Astrocyte of the hippocampus (primary cell): Measurements from ENCODE around the gene PGD.
"Not testable (repeated sequence)": the region's sequence is repeated elsewhere in the genome, so short reads cannot be mapped to it uniquely, and the experiment has no call there.

Source experiments
- DNase-seq: peaks from one replicate; pipeline ENCODE4 v3.0.0; 2011; ENCODE audit warnings: low read depth, low spot score

PGD gene

DNA sequence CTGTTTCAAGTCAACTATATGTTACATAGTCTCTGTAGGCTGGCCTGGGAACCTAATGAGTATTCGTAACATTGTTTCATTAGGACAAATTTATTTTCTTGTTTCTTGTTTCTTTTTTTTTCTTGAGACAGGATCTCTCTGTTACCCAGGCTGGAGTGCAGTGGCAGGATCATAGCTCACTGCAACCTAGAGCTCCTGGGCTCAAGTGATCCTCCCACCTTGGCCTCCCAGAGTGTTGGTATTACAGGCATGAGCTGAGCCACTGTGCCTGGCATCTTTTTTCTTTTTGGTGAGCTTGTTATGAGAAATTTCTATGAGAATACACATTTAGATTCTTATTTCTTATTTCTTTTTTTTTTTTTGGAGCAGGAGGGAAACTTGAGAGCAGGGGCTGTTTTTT is 38.2 kb downstream of the PGD start:
- no peak for DNase-seq

DNA sequence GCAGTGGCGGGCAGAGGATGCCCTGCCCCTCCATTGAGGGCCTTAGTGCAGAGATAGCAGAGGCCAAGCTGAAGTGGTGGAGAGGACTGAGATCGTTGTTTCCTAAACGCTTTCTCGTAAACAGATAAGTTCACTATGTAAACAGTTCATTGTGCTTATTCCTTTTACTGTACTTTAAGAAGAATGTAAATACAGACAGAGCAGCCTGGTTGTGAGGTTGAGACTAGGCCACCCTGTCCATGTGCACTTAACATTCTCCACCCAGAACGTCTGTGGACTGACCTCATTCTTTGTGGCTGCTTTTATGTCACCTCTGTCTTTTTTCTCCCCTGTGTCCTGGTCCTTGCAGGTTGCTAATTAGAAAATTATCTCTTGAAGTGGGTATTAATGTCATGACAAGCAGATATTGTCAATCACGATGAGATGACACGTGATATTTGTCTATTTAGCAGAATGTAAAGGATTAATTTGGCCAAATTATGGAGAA is 39.9 kb downstream of the PGD start:
- no peak for DNase-seq

DNA sequence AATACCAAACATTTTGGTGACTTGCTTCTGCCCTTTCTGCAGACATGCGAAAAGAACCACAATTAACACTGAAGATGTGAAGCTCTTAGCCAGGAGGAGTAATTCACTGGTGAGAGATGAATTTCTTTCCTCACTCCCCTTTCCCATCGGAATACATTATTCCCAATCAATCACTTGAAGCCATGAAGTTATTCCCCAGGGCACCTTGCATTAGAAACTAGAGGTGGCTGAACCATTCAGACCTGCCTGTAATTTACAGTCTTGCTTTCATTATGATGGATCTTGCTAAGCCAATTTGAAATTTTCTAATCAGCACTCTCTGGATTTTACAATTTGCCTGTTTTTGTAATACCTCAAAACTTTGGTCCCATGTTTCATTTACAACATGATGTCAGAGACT is 41.4 kb downstream of the PGD start:
- no peak for DNase-seq

DNA sequence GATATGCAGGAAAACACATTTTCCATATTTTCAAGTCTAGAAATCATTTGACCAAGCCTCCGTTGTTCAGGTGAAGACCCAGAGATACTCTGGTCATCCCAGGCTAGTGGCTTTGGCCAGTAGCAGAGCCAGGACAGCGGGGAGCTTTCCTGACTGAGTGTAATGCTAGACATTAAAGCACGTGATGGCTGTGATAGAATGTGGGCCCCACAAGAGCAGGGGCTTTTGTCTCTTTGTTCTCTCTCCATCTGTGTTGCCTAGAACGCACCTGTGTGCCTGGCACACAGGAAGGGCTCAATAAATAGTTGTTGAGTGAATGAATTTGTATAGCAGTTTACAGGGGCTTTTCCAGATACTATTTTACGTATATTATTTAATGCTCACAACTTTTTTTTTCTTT is 41.9 kb downstream of the PGD start:
- no peak for DNase-seq

DNA sequence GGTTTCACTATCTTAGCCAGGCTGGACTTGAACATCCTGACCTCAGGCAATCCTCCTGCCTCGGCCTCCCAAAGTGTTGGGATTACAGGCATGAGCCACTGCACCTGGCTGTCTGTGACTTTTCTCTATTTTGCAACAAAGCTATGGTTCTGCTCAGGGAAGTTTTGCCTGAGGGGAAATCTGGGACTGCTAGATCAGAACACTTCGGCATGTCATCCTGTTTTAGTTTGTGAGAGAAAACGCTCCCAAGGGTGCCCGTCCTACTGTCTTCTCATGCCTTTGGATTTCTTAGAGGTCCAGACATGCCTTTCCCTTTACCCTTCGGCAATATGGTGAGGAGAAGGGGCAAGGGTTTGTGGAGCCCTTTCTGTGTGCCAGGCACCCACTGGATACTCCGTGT is 45.4 kb downstream of the PGD start:
- DNase-seq = no peak

DNA sequence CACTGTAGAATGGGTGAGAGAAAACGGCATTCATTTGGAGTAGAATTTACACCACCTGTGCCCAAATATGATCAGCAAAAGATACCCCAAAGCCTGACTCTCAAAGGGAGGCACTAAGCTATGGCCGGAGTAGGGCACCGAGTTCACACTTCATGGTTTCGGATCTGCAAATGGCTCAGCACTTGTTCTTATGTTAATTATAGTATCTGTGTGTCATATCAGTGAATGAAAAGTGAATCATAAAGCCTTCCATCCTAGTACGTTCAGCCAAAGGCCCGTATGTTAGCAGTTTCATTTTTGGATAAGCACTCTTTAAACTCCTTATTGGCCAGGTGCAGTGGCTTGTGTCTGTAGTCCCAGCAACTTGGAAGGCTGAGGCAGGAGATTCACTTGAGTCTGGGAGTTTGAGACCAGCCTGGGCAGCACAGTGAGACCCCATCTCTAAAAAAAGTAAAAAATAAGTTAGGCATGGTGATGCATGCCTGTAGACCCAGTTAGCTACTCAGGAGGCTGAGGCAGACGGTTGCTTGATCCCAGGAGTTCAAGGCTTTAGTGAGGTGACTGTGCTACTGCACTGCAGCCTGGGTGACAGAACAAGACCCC is 46.0 kb downstream of the PGD start:
- DNase-seq = no peak

DNA sequence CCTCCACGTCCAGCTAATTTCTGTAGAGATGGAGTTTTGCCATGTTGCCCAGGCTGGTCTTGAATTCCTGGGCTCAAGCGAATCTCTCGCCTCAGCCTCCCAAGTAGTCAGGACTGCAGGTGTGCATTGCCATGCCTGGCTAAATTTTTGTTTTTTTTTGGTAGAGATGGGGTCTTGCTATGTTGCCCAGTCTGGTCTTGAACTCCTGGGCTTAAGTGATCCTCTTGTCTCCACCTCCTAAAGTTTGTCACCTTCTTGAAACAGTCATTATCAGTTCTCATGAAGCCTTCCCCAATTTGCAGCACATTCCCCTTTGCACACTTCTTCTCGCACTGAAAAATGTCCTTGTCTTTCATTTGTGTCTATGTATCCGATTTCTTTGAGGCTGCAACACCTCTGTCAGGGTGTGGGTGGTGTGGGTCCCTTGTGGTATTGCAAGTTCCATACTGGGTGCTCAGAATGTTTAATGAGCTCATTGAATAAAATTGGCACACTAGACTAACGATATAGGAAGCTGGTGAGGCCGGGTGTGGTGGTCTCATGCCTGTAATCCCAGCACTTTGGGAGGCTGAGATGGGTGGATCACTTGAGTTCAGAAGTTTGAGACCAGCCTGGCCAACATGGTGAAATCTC is 48.0 kb downstream of the PGD start:
- no peak for DNase-seq

DNA sequence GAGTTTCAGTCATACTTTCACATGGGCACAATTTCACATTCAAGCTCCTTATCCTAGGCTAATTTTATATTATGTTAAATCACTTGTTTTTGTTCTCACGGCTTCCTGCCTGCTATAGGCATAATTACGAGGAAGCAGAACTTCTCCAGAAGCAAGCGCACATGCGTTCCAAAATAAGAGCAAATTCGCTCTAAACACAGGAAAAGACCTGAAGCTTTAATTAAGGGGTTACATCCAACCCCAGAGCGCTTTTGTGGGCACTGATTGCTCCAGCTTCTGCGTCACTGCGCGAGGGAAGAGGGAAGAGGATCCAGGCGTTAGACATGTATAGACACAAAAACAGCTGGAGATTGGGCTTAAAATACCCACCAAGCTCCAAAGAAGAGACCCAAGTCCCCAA is 50.9 kb downstream of the PGD start, which contains the start of gene CORT:
Gene CORT, plus strand, starts transcription at position 281 of the 400 bp plus-strand sequence. CDS start 193 bp downstream, outside the sequence.
- no peak for DNase-seq

DNA sequence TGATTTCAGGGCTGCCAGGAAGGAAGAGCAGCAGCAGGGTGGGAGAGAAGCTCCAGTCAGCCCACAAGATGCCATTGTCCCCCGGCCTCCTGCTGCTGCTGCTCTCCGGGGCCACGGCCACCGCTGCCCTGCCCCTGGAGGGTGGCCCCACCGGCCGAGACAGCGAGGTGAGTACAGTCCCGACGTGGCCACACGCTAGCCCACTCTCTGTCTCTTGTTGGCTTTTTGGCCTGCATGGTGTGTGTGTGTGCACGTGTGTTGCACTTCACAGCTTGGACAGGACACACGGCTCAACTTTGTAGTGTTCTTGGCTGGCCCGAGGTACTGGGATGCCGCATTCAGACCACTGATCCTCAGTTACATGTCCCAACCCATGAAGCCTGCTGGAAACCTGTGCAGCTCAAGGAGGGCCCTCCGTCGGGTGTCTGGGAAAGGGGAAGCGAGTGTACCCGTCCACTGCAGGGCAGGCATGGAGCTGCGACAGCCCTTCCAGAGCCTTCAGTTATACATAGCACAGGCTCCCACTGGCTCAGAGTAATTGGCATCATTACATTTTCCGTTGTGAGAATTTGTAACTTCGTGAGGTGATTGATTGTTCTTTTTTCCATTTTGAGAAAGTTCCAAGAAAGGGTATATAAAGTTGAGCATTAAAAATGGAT is 51.4 kb downstream of the PGD start:
- DNase-seq = no peak

DNA sequence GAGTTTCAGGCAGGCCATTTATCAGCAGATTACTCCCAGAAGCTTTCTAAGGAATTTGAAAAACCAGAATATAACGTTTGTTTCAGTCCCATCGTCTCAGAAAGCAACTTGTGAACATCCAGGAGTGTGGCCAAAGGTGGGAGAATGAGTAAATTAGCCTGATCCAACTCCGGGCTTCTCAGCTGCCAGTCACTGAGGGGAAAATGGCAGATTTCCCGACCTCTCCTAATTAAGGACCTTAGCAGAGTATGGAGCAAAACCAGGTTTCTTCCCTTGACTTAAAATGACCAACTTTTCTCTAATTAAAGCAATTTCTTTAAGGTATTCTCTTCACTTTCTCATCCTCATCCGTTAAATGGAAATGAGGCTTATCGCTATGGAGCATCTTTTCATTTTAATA is 52.0 kb downstream of the PGD start:
- peak; percentile 33 for DNase-seq

DNA sequence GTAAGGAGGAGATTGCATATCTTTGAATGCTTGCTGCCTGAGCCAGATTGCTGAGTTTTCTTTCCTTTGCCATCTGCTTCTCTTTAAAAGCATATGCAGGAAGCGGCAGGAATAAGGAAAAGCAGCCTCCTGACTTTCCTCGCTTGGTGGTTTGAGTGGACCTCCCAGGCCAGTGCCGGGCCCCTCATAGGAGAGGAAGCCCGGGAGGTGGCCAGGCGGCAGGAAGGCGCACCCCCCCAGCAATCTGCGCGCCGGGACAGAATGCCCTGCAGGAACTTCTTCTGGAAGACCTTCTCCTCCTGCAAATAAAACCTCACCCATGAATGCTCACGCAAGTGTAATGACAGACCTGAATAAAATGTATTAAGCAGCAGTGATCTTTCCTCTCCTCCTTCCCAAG is 52.4 kb downstream of the PGD start:
- DNase-seq = peak; percentile 34

DNA sequence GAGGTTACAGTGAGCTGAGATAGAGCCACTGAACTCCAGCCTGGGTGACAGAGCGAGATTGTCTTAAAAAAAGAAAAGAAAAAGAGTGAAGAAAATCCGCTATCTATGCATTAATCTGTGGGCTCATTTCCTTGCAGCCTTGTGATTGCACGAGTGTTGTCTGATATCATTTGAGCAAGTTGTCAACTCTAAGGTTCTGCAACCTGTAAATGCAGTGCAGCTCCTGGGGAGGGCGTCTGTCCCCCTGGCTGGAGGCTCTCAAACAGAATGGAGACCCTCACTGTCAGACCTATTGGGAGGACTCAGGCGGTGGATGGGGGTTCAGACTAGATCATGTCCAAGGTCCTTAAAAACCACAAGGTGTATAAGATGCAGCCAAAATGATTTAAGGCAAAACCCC is 57.2 kb downstream of the PGD start:
- no peak for DNase-seq

DNA sequence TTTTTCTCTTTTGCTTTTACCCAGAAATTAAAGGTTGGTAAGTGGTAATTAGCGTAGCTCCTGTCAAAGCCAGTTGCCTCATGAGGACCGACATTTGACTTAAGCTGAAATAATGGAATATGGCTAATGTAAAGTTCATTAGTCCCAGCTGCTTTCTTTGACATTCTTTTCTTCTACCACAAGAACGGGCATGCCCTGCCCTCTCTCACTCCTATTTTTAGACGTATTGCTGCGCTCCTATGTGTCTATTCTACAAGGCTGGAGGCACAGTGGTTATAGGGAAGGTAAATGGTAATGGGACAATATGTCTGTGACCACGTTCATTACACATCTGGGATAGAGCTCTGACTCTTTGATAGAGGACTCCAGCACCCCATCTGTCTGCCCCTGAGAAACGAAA is 57.8 kb downstream of the PGD start:
- DNase-seq = no peak

DNA sequence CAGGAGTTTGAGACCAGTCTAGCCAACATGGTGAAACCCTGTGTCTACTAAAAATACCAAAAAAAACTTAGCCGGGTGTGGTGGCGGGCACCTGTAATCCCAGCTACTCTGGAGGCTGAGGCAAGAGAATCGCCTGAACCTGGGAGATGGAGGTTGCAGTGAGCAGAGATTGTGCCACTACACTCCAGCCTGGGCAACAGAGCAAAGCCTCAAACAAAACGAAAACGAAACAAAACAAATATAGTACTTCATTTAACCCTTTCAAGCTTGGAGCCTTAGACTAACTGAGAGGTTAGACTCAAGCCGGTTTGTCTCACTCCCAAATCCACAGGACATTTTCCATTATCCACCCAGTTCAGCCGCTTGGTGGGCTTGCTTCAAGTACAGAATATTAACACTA is 58.6 kb downstream of the PGD start:
- DNase-seq = not testable (repeated sequence)

DNA sequence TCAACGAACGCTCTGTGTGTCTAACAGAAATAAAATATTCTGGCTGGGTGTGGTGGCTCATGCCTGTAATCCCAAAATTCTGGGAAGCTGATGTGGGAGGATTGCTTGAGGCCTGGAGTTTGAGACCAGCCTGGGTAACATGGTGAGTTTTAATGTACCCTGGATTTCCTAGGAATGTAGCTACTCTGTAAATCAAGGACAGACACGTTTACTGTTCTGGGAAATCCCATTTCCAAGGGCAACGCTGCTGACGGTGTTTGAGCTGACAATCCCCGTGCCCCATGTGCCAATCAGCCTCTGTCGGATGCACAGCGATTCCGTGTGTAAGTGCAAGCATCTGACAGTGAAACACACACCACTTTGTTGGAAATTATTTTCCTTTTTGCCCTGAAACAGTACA is 59.0 kb downstream of the PGD start:
- DNase-seq = no peak

DNA sequence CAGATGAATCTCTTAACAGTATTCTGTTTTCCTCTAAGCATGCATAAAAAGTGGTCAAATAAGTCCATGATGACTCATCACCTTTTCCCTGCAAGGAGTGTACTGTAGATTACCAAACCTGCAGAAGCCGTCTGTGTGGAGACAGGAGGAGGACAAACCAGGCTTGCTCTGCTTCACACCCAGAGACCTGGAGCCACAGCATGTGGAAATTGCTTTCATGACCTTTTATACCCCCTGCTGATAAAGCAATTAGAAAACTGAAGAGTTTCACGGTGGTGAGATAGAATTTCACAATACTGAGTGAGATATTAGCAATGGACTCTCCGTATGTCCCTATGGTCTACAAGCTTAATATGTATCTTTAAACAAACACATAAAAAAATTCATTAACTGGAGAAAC is 60.3 kb downstream of the PGD start:
- peak; percentile 84 for DNase-seq

DNA sequence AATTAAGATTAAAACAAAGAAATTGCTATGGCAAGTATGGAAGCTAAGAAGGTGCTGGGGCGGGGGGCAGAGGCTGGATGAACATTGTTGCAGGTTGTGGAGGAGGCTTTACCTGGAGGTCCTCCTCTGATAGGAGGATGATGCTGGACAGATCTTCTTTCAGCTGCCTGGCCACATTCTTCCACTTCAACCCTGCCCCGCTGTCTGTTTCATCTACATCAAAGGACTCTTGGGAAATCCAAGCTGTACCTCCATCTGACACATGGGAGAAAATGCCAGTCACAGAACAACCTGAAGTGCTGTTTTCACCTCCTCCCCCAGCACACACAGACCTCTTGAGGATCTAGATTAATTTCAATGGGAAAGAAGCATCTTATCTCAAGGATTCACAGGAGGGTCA is 68.2 kb downstream of the PGD start:
- no peak for DNase-seq

DNA sequence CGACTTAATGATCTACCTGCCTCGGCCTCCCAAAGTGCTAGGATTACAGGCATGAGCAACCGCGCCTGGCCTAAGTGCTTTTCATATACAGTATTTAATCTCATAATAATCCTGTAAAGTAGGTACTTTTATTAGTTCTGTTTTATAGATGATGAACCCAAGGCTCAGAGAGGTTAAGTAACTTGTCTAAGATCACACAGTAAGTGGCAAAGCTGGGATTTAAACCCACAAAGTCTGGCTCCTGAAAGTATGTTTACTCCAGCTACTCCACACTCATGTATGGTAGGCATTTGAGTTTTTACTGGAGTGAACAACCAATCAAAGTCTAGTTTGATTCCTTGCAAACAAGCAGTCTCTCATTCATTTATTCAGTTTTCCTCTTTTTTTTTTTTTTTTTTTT is 71.2 kb downstream of the PGD start:
- DNase-seq = no peak
